NCI-H2227 (cell line): ENCODE measurements around the gene NUDT17.
A peak's percentile ranks its signal among the peaks of the same experiment; 100 is the strongest.

Experiments used
- DNase-seq: peaks from one replicate; lab custom pipeline; 2025; ENCODE audit not compliant: unreplicated experiment; lab: John Stamatoyannopoulos, UW

NUDT17 gene

DNA sequence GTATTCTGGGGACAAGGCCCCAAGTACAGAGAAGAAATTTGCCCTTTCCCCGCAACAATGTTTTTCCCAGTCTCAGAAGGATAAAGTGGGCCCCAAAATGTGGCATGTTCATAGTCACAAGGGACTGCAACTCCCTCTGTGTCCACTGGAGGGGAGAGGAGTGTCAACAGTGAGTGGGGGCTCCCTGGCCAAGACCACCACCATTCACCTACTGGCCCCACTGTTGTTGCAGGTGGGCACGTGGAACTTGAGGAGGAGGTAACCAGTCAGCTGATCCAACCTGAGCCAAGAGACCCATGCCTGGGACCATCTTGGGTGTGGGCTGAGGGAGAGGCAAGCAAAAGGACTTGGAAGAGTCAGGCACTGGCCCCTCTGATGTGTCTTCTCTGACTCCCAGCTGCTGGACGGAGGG lies 777 bp downstream of the NUDT17 start:
- DNase-seq = peak; percentile 64

DNA sequence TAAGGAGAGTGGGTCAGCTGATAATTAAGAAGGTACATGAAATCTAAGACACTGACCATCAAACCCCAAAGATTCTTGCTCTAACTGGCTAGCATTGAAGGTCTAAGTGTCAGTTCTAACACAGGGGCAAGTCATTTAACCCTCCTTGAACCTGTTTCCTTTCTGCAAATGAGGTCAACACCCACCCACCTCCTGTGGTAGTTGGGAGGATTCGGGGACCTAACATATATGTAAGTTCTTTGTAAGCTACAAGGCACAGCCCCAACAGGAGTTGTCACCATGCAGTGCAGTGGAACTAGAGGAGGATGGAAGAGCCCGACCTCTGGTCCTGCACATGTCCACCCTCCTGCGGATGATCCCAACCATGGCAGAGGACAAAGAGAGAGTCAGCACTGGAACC lies 2.4 kb downstream of the NUDT17 start:
- no peak for DNase-seq

DNA sequence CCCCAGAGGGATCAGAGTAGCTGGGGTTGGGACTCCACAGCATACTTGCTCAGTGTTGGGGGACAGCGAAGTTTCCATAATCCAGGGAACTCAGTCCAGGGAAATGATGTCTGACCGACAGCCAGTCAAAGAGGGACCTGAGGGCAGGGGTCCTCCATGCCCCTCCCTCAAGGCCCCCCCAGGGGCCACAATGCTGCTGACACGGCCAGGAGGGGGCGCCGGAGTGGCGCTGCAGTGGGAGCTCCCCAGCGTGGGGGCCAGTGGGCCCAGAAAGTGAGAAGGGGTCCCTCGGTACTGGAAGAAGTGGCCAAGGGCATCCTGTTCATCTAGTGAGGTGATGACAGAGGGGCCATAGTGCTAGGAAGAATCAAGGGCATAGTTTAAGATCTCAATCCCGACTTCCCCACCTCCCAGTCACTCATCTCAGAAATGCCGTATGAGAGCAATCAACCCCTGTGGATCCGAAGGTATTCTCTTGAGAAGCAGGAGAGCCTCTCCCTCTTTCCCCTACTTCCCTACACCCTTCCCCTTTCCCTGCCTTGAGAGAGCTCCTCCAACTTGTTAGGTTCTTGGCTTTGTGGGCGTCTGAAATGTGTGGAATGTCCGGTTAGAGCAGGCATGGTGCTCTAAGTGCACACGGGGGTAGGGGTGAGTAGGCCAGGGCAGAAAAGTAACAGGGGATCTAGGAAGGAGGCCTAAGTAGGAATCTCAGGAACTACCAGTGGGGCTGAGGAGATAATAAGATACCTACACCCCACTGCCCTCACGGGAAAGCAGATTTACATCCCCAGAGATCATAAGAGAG lies 4.1 kb downstream of the NUDT17 start:
- no peak for DNase-seq

DNA sequence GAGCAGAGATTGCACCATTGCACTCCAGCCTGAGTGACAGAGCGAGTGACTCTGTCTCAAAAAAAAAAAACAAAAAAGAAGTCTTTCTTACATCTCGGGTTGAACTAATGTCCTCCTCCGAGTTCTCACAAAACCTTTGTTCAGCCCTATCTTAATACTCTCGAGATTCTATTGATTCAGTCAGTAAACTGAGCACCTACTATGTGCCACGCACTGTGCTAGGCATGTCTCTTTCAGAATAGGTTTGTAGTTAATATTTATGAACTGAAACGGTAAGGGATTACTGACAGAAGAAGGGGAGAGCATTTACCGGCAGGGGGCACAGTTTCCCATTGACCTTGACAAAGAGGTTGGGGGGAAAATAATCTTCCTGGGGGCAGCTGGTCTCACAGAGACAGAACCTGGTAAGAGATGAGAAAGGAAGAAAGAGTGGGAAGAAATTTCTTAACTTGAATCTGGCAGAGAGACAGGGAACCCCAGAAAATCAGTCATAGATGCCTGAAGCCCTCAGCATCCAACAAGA lies 10.1 kb downstream of the NUDT17 start:
- no peak for DNase-seq

DNA sequence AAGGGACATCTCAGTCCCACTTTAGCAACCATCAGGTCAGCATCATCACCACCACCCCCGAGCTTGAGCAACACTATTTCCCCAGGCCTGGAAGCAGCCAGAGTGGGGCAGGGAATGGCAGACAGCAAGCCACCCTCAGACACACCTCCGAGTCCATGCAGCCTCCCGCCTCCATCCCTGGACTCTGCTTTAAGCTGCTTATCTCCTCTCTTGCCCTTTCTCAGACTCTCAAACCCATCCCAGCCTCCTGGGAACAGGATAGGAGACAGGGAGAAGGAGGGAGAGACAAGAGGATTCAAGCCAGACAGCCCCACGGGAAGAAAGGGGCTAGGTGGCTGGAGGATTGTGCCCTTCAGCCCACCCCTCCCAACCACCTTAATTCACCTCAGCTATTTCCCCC lies 11.7 kb downstream of the NUDT17 start:
- DNase-seq = no peak

DNA sequence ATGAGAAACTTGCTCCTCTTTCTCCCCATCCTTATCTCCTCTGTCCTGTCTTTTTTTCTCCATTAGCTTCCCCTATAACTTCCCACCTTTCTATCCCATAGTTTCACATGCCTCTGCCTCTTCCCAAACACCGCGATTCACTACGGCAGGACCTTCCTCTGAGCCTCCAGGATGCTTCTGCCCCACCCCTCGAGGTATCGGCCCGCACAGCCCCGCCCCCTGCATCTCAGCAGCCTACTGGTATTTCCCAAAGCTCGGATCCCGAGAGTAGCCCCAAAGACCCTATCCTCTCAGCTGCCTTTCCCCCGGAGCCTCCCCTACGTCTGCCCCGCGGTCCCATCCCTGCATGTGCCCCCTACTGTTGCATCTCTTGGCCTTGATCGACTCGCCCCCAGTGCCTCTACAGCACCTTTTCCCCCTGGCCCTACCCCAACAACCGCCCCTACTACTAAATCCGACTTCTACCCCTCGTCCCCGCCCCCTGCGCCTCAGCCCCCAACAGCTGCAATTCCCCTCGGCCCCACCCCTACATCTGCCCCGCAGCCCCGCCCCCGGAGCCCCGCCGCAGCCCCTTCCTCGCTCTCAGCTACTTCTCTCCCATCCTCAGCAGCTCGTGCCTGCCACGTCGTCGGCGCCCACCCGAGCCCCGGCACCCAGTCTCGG lies 12.9 kb downstream of the NUDT17 start:
- peak; percentile 87 for DNase-seq

DNA sequence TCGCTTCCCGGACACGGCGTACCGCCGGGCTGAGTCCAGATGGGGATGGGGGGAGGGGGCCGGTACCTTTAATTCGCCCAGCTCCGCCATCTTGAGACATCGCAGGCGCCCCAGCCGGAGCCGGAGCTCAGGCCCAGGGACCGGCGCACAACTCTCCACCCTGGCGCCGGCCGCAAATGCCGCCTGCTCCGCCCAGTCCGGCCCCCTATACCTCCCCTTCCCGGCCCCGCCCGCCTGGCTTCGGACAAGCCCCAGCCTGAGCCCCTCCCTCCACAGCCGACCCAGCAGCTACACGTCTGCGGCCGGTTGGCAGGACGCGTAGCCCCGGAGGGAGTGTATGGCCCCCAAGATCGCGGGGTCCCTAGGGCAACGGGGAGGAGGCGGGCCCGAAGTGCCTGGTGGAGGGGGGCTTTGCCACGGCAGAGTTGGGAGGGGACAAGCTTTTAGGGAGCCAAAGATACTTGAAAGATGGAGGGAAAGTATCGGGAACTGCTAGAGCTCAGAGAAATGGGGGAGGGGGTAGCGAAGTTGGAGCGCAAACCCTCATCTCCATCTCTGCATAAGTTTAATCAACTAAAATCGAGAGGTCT lies 13.6 kb downstream of the NUDT17 start, which contains the start of gene PIAS3:
Gene PIAS3 (minus strand): TSS at position 181 of the 590 bp plus-strand sequence. CDS start 91 bp downstream, at position 90.
- DNase-seq = peak; percentile 97

DNA sequence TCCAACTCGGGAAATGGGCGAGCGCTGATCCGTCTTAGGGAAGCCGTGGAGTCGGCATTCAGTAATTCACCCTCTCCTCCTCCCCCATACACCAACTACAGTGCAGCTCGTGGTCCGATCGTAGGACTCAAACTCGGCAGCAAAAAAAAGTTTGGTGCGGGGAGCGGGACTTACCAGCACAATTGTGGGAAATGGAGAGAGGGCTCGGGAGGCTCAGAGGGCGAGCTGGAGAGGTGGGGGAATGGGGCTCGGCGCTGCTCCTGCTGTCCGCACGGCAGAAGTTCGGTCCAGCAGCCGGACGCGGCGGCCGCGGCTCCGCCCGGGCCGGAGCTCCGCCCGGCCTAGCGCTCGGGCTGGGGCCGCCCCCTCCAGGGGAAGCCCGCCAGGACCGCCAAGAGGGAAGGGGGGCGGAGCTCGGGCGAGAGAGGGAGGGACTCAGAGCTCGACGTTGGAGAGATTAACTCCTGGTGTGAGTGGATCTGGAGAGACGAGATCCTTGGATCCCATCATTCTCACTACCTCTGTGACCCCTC lies 14.1 kb downstream of the NUDT17 start:
- DNase-seq = peak; percentile 93

DNA sequence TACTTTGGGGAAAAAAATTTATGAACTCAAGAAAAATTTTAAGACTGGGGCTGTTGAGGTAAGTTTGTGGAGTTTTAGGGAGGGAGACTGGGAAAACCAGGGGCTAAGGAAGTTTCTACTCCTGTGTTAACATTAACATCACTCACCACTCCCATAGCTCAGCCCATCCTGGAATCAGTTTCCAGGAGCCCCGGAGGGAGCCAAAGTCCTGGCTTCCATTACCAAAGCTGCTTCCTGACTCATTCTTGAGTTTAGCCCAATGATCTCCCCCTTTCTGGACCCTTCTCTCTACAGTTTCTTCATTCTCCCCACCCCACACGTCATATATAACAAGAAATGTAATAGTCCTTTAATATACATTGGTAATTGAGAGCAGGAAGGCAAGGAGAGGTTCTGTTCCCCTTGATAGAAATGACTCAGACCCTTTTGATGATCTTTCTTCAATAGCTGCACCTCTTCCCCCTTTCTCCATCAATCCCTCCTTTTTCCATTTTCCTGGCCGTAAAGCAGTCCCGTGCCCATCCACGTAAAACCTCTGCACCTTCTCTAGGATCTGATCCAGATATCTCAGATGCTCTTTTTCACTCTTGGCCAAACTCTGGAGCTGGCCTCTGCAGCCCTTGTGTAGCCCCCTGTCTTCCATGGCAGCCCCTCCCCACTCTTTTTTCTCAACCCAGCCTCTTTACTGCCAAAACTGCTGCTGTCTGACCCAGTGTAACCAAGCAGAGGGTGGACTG lies 18.0 kb downstream of the NUDT17 start:
- DNase-seq = no peak

DNA sequence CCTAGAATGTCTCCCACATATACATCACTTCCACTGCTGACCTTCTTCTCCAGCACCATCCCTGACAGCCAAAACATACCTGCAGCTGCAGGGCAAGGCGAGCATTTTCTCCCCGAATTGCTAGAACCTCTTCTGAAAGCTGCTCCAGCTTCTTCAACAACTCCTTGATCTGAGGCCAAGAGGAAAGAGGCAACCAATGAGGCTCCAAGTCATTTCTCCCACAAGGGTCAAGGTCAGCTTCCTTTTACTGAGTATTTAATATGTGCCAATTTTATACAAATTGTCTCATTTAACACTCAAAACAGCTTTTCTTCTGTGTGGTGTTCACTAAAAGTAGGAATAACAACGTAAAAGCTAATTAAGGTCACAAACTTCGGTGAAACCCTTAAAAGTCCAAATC lies 22.8 kb downstream of the NUDT17 start:
- DNase-seq = no peak

DNA sequence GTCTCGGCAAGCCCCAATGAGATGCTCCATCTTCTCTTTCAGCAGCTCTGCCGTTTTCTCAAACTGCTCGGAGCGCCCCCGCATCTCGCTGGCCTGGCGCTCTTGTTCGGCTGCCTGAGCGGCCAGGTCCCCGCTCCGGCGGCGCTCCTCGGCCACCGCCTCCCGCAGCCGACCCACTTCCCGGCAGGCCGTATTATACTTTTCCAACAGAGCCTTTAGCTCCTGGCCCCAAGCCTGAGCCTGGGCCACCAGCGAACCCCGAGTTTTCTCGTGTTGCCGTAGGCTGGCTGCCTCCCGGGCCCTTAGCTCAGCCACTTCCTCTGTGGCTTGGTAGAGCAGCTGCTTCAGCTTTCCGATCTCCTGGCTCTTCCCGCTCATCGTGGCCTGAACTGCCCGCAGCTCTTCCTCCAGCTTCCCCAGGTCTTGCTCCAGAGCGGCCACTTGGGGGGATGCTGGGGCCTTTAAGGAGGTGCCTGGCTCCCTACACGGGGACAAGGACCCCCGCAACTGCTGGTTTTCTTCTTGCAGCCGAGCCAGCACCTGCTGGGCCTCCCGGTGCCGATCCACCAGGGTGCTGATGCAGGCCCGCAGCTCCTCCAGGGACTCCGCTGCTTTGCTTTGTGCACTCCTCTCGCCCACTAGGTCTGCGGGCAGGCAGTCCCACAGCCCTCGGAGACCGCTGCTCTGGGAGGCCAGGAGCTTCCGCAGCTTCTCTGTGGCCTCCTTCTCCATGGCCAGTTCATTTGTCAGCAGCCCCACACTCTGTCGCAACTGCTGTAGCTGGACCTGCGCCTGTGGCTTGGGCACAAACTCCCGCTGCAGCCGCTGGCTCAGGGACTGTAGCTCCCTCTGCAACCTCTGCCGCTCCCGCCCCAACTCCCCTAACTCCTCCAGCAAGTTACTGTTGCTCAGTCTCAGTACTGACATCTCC lies 26.8 kb downstream of the NUDT17 start:
- no peak for DNase-seq

DNA sequence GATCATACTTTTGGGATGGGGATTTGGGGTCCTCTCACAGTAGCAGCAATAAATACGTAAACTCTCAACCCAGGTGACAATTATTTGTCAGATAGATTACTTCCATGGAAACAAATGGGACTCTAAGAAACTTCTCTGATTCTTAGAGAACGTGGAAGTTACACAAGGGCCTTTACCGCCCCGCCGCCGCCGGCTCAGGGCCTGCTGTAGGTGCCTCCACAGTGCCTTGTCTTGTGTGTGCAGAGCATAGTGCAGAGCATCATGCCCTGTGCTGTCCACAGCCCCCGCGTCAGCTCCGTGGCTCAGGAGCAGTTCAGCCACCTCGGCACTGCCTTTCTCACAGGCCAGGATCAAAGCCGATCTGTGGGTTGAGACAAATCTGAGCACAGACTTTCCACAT lies 29.2 kb downstream of the NUDT17 start:
- no peak for DNase-seq

DNA sequence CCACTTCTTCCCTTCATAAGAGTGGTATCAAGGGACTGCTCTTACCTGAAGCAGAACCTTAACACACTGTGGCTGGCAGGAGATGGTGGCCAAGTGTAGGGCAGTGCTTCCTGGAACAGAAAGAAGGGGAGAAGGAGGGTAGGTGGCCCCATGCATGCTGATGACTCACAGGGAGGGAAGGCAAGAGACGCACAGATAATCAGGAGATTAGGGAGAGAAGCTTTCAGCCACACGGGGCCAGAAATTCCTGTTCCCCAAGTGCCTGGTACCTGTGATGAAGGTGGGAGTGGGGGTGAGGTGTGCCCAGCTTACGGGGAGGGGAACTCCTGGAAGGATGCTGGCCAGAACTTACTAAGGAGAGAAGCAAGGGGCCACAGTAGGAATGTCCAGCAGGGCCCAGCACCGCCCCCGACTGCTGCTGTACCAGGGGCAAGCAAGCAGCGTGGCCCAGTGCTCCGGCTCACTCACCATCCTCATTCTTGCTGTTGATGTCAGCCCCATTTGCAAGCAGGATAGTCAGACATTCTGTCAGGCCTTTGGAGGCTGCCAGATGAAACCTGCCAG lies 32.6 kb downstream of the NUDT17 start:
- no peak for DNase-seq

DNA sequence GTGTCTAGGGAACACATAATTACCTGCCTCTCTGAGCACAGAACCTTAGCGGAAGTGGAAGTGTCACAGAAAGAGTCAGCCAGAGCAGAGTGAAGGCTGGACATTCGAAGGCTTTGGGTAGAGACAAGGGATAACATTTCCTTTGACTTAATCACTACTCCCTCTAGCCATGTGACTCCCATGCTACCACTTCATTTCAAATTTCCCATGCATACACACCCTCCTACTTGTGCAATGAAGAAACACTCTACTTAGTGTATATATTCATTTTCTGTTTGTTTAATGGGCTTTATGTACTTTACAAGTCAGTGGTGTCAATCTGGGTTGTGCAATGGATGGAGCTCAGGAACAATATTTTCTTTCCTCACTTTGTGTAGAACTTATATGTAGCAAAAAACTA lies 33.3 kb downstream of the NUDT17 start:
- no peak for DNase-seq

DNA sequence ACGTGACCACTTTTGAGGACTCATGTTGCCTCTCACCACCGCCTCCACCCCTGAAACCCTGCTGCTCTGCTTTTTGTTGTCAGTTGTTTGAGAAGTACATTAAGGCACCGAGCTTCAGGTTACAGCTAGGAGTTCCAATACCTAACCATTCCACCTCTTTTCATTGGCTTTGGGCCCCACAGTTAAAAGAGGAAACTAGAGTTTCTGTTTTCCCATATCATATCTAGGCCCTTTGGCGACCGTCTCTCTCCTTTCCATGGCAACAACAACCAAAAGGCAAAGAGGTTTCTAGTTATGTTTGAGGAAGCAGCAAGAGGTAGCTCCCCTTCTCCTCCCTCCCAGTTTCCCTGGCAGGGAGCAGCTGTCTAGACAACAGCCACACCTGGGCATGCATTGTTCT lies 34.3 kb downstream of the NUDT17 start:
- DNase-seq = peak; percentile 71

DNA sequence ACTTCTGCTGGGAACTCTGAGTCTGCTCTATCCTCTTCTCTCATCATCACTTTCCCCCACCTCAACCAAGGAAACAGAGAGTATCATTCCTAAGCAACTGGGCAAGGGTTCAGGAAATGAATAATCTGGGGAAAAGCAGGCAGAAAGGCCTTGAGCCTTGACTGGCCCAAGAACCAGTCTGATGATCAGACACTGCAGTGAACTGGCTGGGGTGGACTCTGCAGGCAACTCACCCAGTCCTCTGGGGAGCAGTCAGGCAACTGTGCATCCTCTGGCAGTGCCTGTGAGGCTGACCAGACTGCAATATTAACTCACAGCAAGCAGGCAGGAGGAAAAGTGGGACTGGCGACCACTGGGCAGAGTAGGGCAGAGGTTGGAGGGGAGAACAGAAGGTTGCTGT lies 39.2 kb downstream of the NUDT17 start:
- no peak for DNase-seq

DNA sequence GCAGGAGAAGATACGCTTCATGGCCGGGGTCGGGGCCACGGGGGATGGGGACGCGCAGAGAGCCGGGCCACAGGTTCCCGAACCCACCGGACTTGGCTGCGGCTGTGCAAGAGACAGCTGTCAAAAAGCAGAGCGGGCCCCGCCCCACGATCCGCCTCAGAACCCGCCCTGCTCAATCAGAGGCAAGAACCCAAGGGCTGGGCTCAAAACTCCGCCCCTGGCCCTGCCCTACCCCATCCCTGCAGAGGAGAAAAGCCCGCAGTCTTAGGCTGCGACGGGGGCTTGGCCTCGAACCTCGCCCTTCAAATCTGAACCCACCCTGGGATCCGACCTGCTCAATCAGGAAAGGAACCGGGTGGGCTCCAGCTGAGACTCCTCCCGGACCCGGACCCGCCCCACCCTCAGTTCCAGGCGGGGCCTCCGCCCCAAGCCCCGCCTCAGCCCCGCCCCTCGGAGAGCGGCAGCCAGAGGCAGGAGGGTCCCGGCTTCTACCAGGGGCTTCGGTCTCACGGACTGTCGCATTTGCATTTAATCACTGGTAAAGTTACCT lies 40.4 kb downstream of the NUDT17 start, which contains the start of gene ANKRD35:
Gene ANKRD35 (minus strand): TSS at position 129 of the 550 bp plus-strand sequence. CDS start 108 bp downstream, at position 21.
- peak; percentile 87 for DNase-seq

DNA sequence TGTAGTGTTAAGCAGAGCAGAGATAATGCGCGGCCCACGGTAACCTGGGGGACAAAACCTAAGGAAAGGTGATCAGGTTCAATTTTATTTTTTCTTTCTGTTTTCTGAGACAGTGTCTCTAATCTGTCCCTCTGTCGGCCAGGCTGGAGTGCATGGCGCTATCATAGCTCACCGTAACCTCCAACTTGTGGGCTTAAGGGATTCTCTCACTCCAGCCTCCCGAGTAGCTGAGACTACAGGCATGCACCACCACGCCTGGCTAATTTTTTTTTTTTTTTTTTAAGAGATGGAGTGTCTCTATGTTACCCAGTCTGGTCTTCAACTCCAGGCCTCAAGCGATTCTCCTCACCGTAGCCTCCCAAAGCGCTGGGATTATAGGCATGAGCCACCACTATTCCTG lies 41.0 kb downstream of the NUDT17 start:
- DNase-seq = no peak

DNA sequence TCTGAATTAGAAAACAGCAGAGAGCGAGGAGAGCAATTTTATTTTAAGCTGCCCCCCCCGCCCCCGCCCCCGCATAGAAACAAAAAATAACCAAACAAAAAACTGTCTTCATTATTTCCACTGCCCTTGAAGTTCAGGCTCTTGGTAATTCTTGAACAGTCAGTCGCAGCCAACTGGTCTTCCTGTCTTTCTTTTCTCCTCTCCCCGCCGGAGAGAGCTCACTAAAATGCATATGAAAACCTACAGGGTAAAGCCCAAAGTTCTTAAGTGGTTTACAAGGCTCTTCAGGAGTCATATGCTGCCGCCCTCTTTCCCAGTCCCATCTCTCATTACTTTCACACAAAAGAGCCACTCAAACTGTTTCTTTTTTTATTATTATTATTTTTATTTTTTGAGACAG lies 41.4 kb downstream of the NUDT17 start:
- DNase-seq = no peak
